ENCODE data around the gene TICRR.

DNA sequence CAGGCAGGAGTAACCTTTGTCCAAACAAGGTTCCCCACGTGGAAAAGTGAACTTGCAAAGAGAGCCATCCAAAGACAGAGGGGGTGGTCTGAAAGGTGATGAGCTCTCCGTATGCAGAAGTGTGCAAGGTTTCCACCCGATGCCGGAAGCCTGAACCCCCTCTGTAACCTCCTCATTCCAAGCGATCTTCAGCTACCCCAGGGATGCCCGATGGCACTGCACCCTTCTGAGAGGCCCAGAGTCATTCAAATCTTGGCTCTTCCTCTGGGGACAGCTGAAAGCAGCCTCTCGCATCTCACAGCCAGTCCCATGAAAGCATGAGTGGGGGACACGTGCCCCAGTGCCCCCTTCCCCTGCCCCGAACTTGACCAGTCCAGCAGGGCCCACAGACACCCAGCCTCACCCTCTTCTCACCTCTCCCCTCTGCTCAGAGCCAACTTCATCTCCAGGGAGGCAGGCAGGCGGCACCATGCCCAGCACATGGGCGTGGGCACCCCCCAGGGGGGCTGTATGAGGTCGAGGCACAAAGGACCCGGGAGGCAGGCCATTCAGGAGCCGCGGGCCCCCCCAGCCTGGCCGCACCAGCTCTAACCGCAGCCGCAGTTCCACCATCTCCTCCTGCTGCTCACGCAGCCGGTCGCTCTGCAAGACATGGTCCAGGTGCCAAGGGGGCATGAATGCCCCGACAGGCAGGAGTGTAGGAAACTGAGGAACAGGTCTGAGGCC is 71.3 kb downstream of the TICRR start:
- TF ChIP-seq, protein P1, sequence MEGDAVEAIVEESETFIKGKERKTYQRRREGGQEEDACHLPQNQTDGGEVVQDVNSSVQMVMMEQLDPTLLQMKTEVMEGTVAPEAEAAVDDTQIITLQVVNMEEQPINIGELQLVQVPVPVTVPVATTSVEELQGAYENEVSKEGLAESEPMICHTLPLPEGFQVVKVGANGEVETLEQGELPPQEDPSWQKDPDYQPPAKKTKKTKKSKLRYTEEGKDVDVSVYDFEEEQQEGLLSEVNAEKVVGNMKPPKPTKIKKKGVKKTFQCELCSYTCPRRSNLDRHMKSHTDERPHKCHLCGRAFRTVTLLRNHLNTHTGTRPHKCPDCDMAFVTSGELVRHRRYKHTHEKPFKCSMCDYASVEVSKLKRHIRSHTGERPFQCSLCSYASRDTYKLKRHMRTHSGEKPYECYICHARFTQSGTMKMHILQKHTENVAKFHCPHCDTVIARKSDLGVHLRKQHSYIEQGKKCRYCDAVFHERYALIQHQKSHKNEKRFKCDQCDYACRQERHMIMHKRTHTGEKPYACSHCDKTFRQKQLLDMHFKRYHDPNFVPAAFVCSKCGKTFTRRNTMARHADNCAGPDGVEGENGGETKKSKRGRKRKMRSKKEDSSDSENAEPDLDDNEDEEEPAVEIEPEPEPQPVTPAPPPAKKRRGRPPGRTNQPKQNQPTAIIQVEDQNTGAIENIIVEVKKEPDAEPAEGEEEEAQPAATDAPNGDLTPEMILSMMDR (IDR thresholded peaks at IDR 0.05), result no peak
- no peak for TF ChIP-seq EZH2 (IDR thresholded peaks at IDR 0.05; ENCODE audit: borderline replicate concordance, insufficient read depth, low read depth, low read length, poor library complexity, severe bottlenecking)
